Mucosa of stomach (tissue), 1 donor: ENCODE results near the gene TMEM181.
"Not testable (repeated sequence)": the region's sequence is repeated elsewhere in the genome, so short reads cannot be mapped to it uniquely, and the experiment has no call there.

Experiments
- H3K27me3 ChIP-seq: one replicate; pipeline ENCODE4 v1.7.0; 2013; ENCODE audit warnings: mild to moderate bottlenecking, low read length; ENCODE audit not compliant: control insufficient read depth, insufficient read depth
- H3K36me3 ChIP-seq: one replicate; pipeline ENCODE4 v1.7.0; 2013; ENCODE audit warnings: low read length; ENCODE audit not compliant: control insufficient read depth, insufficient read depth
- H3K4me1 ChIP-seq: one replicate; pipeline ENCODE4 v1.7.0; 2013; ENCODE audit warnings: mild to moderate bottlenecking, low read length; ENCODE audit not compliant: control insufficient read depth, insufficient read depth
- H3K4me3 ChIP-seq: one replicate; pipeline ENCODE4 v1.7.0; 2013; ENCODE audit warnings: low read length
- H3K9ac ChIP-seq: one replicate; pipeline ENCODE4 v1.7.0; 2013; ENCODE audit warnings: mild to moderate bottlenecking, low read length, moderate library complexity
- H3K9me3 ChIP-seq: one replicate; pipeline ENCODE4 v1.7.0; 2013; ENCODE audit warnings: mild to moderate bottlenecking, low read length, moderate library complexity; ENCODE audit not compliant: control insufficient read depth
- donor health status: Pancreatic carcinoma.

Gene TMEM181

DNA sequence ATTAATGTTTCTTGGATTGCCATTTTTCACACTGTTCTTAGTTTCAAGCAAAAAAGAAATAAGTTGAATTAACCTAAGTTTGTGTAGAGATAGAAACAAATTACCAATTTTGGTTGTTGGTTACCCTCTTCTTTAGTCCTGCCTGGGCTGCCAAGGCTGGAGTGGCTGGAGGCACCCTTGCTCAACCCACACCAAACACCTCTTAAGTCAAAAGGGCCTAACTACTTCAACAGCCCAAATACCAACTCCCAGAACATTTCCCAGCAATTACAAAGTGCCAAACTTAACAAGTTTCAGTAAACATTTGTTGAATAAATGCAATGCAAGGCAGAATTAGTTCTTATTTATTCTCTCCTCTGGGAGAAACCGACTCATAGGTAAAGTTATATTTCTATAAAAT lies 38.1 kb upstream of the TMEM181 start:
- Histone ChIP-seq H3K4me1 (peaks cover 5% of the 10 kb centered on the region), H3K27me3 (peaks cover 18% of the 10 kb centered on the region)

DNA sequence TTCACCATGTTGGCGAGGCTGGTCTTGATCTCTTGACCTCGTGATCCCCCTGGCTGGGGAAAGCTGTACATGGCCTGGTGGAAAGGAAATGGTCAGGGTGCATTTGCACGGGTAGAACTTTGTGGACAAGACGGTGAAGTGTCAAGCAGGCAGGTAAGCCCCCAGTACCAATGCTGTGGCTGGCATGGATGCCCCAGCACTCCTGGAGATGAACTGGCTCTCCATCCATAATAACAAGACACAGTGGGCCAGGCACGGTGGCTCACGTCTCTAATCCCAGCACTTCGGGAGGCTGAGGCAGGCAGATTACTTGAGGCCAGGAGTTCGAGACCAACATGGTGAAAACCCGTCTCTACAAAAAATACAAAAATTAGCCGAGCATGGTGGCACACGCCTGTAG lies 37.3 kb upstream of the TMEM181 start:
- no peaks in the 10 kb centered on the region for H3K36me3 ChIP-seq
- H3K9me3 ChIP-seq = no peaks in the 10 kb centered on the region
- H3K27me3 ChIP-seq = peaks cover 10% of the 10 kb centered on the region
- peaks cover 5% of the 10 kb centered on the region for H3K4me1 ChIP-seq
- no peak overlapping the region for H3K4me3 ChIP-seq
- H3K9ac ChIP-seq = no peak overlapping the region

More for the DNA sequence above, 38.1 kb upstream of the TMEM181 start:
- no peak overlapping the region for H3K4me3 ChIP-seq
- no peaks in the 10 kb centered on the region for H3K9me3 ChIP-seq
- no peaks in the 10 kb centered on the region for H3K36me3 ChIP-seq
- H3K9ac ChIP-seq = no peak overlapping the region

GRCh38 chr6:158524311-158524710 lies 35.6 kb upstream of the TMEM181 start:
- Histone ChIP-seq H3K9ac (no peak overlapping the region), H3K27me3 (peaks cover 8% of the 10 kb centered on the region), H3K4me1 (no peaks in the 10 kb centered on the region), H3K36me3 (no peaks in the 10 kb centered on the region), H3K9me3 (no peaks in the 10 kb centered on the region), H3K4me3 (no peak overlapping the region)

- not testable (repeated sequence) for H3K9me3 ChIP-seq, H3K36me3 ChIP-seq, H3K4me1 ChIP-seq, H3K27me3 ChIP-seq, H3K9ac ChIP-seq, H3K4me3 ChIP-seq
Observed at GRCh38 chr6:158527858-158528257, 32.0 kb upstream of the TMEM181 start.

DNA sequence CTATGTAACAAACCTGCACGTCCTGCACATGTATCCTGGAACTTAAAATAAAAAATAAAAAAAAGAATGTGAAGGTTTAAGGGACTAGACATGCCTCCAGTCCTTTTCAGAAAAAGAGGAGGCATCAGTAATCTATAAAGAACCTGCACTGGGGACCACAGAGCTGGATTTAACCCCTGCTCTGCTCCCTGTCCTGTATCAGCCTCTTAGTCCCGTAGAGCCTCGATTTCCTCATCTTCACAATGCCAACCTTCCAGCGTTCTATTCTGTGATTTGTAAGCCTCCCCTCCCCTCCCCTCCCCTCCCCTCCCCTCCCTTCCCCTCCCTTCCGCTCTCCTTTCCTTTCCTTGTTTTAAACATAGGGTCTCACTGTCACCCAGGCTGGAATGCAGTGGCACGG lies 31.1 kb upstream of the TMEM181 start:
- peaks cover 4% of the 10 kb centered on the region for H3K27me3 ChIP-seq
- no peak overlapping the region for H3K4me3 ChIP-seq
- no peaks in the 10 kb centered on the region for H3K36me3 ChIP-seq
- no peaks in the 10 kb centered on the region for H3K4me1 ChIP-seq
- H3K9me3 ChIP-seq = no peaks in the 10 kb centered on the region
- no peak overlapping the region for H3K9ac ChIP-seq

- Histone ChIP-seq H3K4me3 (no peak overlapping the region), H3K27me3 (no peaks in the 10 kb centered on the region), H3K9me3 (no peaks in the 10 kb centered on the region), H3K4me1 (no peaks in the 10 kb centered on the region), H3K9ac (no peak overlapping the region), H3K36me3 (no peaks in the 10 kb centered on the region)
Observed at GRCh38 chr6:158529629-158530028, 30.3 kb upstream of the TMEM181 start.

GRCh38 chr6:158531566-158531965 lies 28.3 kb upstream of the TMEM181 start:
- Histone ChIP-seq H3K27me3 (peaks cover 11% of the 10 kb centered on the region), H3K9me3 (no peaks in the 10 kb centered on the region), H3K36me3 (no peaks in the 10 kb centered on the region)

GRCh38 chr6:158531970-158532369 lies 27.9 kb upstream of the TMEM181 start:
- Histone ChIP-seq H3K9ac (no peak overlapping the region), H3K27me3 (peaks cover 12% of the 10 kb centered on the region), H3K4me1 (peaks cover 7% of the 10 kb centered on the region), H3K36me3 (no peaks in the 10 kb centered on the region), H3K9me3 (no peaks in the 10 kb centered on the region), H3K4me3 (no peak overlapping the region)

More at GRCh38 chr6:158531566-158531965, 28.3 kb upstream of the TMEM181 start:
- Histone ChIP-seq H3K9ac (no peak overlapping the region), H3K4me3 (no peak overlapping the region), H3K4me1 (peaks cover 6% of the 10 kb centered on the region)

DNA sequence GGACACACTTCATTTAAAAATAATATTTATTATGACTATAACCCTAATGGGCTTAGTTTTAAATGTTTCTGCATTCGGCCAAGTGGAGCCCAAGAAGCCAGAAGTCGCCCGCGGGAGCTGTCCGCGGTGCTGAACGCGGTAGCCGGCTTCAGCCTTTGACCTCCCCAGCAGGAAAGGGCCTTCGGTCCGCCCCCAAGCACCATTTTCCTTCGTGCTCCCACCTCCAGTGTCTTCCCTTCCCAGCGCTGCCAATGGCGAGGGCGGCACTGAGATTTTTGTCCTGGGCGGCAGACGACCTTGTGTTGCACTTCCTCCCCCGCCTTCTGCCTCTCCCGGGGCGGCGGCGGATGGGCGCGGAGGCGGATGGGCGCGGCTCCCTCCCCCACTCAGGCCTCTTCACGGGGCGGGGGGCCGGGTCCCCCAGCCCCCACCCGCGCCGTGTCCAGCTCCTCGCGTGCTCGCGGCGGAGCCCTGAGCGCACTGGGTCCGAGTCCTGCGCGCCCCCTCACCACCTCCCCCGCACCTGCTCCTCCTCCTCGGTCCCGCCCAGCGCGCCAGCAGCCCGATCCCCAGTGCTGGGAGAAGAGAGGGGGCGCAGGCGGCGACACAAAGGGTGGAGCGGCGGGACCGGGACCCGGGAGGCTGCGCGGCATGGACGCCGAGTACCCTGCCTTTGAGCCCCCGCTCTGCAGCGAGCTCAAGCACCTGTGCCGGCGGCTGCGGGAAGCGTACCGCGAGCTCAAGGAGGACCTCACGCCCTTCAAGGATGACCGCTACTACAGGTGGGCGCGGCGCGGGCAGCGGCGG lies 23.6 kb upstream of the TMEM181 start:
- peaks cover 7% of the 10 kb centered on the region for H3K4me1 ChIP-seq
- peak overlapping the region; percentile 34 for H3K9ac ChIP-seq
- peaks cover 32% of the 10 kb centered on the region for H3K27me3 ChIP-seq
- no peaks in the 10 kb centered on the region for H3K9me3 ChIP-seq
- H3K4me3 ChIP-seq = peak overlapping the region; percentile 19
- H3K36me3 ChIP-seq = no peaks in the 10 kb centered on the region

GRCh38 chr6:158536891-158537798 lies 22.7 kb upstream of the TMEM181 start:
- Histone ChIP-seq H3K9me3 (no peaks in the 10 kb centered on the region), H3K36me3 (no peaks in the 10 kb centered on the region), H3K9ac (no peak overlapping the region), H3K27me3 (peaks cover 32% of the 10 kb centered on the region), H3K4me1 (peaks cover 7% of the 10 kb centered on the region), H3K4me3 (no peak overlapping the region)

DNA sequence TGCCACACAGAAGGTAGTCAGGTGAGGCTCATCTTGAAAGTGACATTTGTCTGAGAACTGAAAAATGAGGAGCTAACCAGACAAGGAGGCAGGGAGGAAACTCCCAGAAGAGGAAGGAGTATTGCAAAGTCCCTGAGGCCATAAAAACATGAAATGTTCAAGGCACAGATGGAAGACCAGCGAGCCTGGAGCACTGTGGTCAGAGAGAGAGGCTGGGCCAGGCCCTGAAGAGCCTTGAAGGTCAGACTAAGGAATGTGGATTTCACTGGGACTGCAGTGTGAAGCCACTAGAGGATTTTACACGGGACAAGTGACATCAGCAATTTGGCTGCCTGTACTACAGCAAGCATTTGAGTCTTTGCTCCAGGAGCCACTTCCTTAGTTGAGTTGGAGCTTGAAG lies 21.1 kb upstream of the TMEM181 start:
- H3K27me3 ChIP-seq = peaks cover 32% of the 10 kb centered on the region
- no peak overlapping the region for H3K9ac ChIP-seq
- no peaks in the 10 kb centered on the region for H3K36me3 ChIP-seq
- no peak overlapping the region for H3K4me3 ChIP-seq
- peaks cover 7% of the 10 kb centered on the region for H3K4me1 ChIP-seq
- no peaks in the 10 kb centered on the region for H3K9me3 ChIP-seq

- Histone ChIP-seq H3K27me3 (peaks cover 32% of the 10 kb centered on the region), H3K4me1 (peaks cover 7% of the 10 kb centered on the region), H3K36me3 (no peaks in the 10 kb centered on the region), H3K4me3 (no peak overlapping the region), H3K9ac (no peak overlapping the region), H3K9me3 (no peaks in the 10 kb centered on the region)
Observed at GRCh38 chr6:158539413-158539812, 20.5 kb upstream of the TMEM181 start.
